Breast epithelium (tissue), 4 donors: Measurements from ENCODE around the gene TMEM141. TPM values are rescaled to one million over a fixed set of nuclear protein-coding genes. Genes with fewer than 3 reads are reported as not detected.

Source experiments
- DNase-seq, 2 donors: peaks; one replicate each; pipeline ENCODE4 v3.0.0-alpha.2; 2019; ENCODE audit warnings: low spot score in 2 of 2
- H3K27ac ChIP-seq, 2 donors: fragments of 200-600 bp; sonication (generic) in 1 of 2; one replicate each; pipeline ENCODE4 v1.5.1; 2016 to 2019; ENCODE audit warnings: mild to moderate bottlenecking in 1 of 2
- H3K27me3 ChIP-seq, 2 donors: fragments of 200-600 bp; sonication (generic) in 1 of 2; one replicate each; pipeline versions ENCODE4 v1.5.1 to v1.6.0; 2017 to 2019; ENCODE audit warnings: control low read depth in 1 of 2, mild to moderate bottlenecking in 1 of 2
- H3K36me3 ChIP-seq: fragments of 200-600 bp; one replicate; pipeline ENCODE4 v1.5.1; 2019
- H3K4me1 ChIP-seq, 2 donors: fragments of 200-600 bp; sonication (generic); one replicate each; pipeline ENCODE4 v1.5.1; 2016 to 2019; ENCODE audit warnings: control low read depth in 1 of 2
- H3K4me3 ChIP-seq, 3 donors: fragments of 200-600 bp; sonication (generic); 1 replicate in 2 of 3; 2 replicates in 1 of 3; pipeline ENCODE4 v1.5.1; 2016 to 2019; ENCODE audit warnings: mild to moderate bottlenecking in 3 of 3, moderate library complexity in 2 of 3
- H3K9me3 ChIP-seq, 2 donors: fragments of 200-600 bp; sonication (generic) in 1 of 2; one replicate each; pipeline ENCODE4 v1.5.1; 2016 to 2019; ENCODE audit warnings: control low read depth in 1 of 2
- CTCF ChIP-seq, 3 donors: fragments of 450-650 bp; IDR thresholded peaks; one replicate each; pipeline ENCODE4 v1.5.1; 2016 to 2017; ENCODE audit warnings: antibody characterized with exemption in 3 of 3, mild to moderate bottlenecking in 3 of 3, moderate library complexity in 3 of 3
- POLR2A ChIP-seq: fragments of 450-650 bp; IDR thresholded peaks from one replicate; pipeline ENCODE4 v1.6.1; 2016; ENCODE audit warnings: antibody characterized with exemption, mild to moderate bottlenecking, moderate library complexity
- POLR2AphosphoS5 ChIP-seq, 3 donors: sonication (generic); formaldehyde crosslinking; IDR thresholded peaks; one replicate each; pipeline ENCODE4 v1.6.1; 2017; ENCODE audit warnings: antibody characterized with exemption in 3 of 3
- intact Hi-C: fragments of 100-400 bp; cut with DNase I; formaldehyde crosslinking; loops from one replicate; pipeline ENCODE4 v1.15.1; 2023; ENCODE audit warnings: low total_unique reads
- total RNA-seq, 3 donors: library from RNA; depleted of rRNA; stranded (reverse); fragments of >200 nt; gene quantifications; one replicate each; pipeline ENCODE4 v1.1.0, GENCODE V29; 2016

The TMEM141 gene
- total RNA-seq, result 100 to 1,000 TPM in 2 of 3 donors, 10 to 100 TPM in 1; 85.8 to 121 (median 103) TPM

GRCh38 chr9:136790640-136791515 lies at the start of gene TMEM141:
Gene TMEM141 (plus strand): TSS chr9:136791344. CDS start chr9:136791371, 27 bp downstream.
- no peaks in the 10 kb centered on the region for H3K9me3 ChIP-seq
- intact Hi-C loops, result no loop called here
- H3K4me3 ChIP-seq, result peak within 1 kb of the TSS; percentile 72 to 76 (median 74)
- TF ChIP-seq POLR2AphosphoS5 (IDR thresholded peaks at IDR 0.05) (peak; percentile 15 to 93 (median 50)), POLR2A (peak; percentile 78), CTCF (IDR thresholded peaks at IDR 0.05) (no peak)
- H3K4me1 ChIP-seq, result peaks cover 0 to 10% of the 10 kb centered on the region in 2 donors
- H3K27me3 ChIP-seq, result no peaks in the 10 kb centered on the region
- H3K27ac ChIP-seq, result peak within 1 kb of the TSS; percentile 98 to 99
- DNase-seq, result peak; percentile 100
- H3K36me3 ChIP-seq, result no peaks in the 10 kb centered on the region

GRCh38 chr9:136741883-136742571 lies 49.1 kb upstream of the TMEM141 start:
- H3K9me3 ChIP-seq, result no peaks in the 10 kb centered on the region
- intact Hi-C loops, result no loop called here
- no peak for DNase-seq
- H3K27me3 ChIP-seq, result peaks cover 2 to 61% of the 10 kb centered on the region in 2 donors
- TF ChIP-seq POLR2A (no peak), POLR2AphosphoS5 (IDR thresholded peaks at IDR 0.05) (no peak), CTCF (IDR thresholded peaks at IDR 0.05) (no peak)
- H3K27ac ChIP-seq, result no peak overlapping the region
- no peaks in the 10 kb centered on the region for H3K36me3 ChIP-seq
- peak overlapping the region; percentile 4 to 41 (median 11) for H3K4me3 ChIP-seq
- H3K4me1 ChIP-seq, result peaks cover 8 to 11% of the 10 kb centered on the region in 2 donors

- intact Hi-C loops, result no loop called here
- peak within 1 kb of the TSS; percentile 4 to 41 (median 11) for H3K4me3 ChIP-seq
- no peak for DNase-seq
Observed at GRCh38 chr9:136742591-136743391, 48.4 kb upstream of the TMEM141 start, which contains the start of gene LCN10. Gene LCN10 (minus strand): TSS chr9:136742940. CDS start chr9:136742903, 37 bp downstream.

GRCh38 chr9:136743639-136744211 lies 47.4 kb upstream of the TMEM141 start:
- no peaks in the 10 kb centered on the region for H3K36me3 ChIP-seq
- no peak for TF ChIP-seq POLR2AphosphoS5 (IDR thresholded peaks at IDR 0.05)
- no peak for TF ChIP-seq POLR2A
- TF ChIP-seq CTCF (IDR thresholded peaks at IDR 0.05), result no peak
- no peaks in the 10 kb centered on the region for H3K9me3 ChIP-seq
- no peak for DNase-seq
- intact Hi-C loops, result no loop called here
- H3K27ac ChIP-seq, result no peak overlapping the region
- H3K4me3 ChIP-seq, result no peak overlapping the region
- peaks cover 8 to 11% of the 10 kb centered on the region in 2 donors for H3K4me1 ChIP-seq
- peaks cover 2 to 58% of the 10 kb centered on the region in 2 donors for H3K27me3 ChIP-seq

More at GRCh38 chr9:136742591-136743391, 48.4 kb upstream of the TMEM141 start, which contains the start of gene LCN10:
- Histone ChIP-seq H3K27ac (no peak within 1 kb of the TSS), H3K27me3 (peaks cover 2 to 61% of the 10 kb centered on the region in 2 donors), H3K36me3 (no peaks in the 10 kb centered on the region), H3K4me1 (peaks cover 8 to 11% of the 10 kb centered on the region in 2 donors), H3K9me3 (no peaks in the 10 kb centered on the region)
- no peak for TF ChIP-seq POLR2A
- no peak for TF ChIP-seq CTCF (IDR thresholded peaks at IDR 0.05)
- TF ChIP-seq POLR2AphosphoS5 (IDR thresholded peaks at IDR 0.05), result no peak
